ENCODE data around the gene BACH2. TPM values are rescaled to one million over a fixed set of nuclear protein-coding genes. Genes with fewer than 3 reads are reported as not detected.

BACH2 gene
- total and polyA plus RNA-seq, 12 donors, result 0.16 to 4.7 (median 2.4) TPM

DNA sequence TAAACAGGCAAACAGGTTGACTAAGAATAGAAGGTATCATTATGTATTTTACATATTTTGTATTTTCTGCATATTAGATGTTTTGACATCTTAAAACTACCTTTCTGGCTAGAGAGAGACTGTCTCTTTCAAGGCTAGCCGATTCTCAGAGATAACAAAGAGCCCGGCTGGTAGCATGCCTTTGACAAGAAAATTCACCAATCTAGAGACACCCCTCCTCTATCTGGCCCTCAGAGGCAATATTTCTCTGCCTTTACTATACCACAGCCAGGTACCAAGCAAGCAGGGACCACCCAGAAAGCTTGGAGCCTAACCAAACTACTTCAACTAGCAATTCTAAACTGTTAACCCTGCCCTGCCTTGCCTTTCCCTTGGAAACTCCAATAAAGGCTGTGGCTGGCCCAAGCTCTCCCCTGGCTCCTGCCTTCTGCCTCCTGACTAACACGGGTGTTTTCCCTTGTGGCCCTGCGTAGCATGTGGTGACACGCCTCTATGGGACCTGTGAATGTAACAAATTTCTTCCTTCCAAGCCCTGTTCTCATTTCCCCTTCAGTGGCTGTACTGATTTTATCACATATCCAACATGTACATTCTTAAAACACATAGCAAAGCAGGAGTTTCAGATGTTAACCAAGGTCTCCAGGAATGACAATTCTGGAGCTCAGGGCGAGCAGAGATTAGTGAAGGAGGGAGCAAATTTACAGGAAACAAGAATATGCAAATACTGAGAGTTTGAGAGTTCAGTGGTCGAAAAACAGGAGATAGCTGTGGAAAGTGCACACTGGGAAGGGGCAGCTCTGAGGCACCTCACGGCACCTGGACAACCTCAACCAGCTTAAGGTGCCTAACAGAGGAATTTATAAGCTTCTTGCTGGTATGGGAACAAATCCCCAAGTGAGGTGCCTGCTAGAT, 120.8 kb downstream of the BACH2 start:
- Histone ChIP-seq H3K27me3 (no peaks in the 10 kb centered on the region), H3K4me1 (peaks cover 0 to 34% (median 25%) of the 10 kb centered on the region in 9 donors), H3K4me3 (no peak overlapping the region), H3K36me3 (no peaks in the 10 kb centered on the region), H3K27ac (peak overlapping the region in 3 of 10 donors; percentile 4 to 22 (median 13)), H3K9me3 (peaks cover 0 to 6% (median 0%) of the 10 kb centered on the region in 11 donors)
- WGBS, 2 donors, result 55 to 68% methylated on average over 8 of the region's 8 CpGs
- DNase-seq (no peak), ATAC-seq (peak in 5 of 8 donors; percentile 32 to 58 (median 45))
- intact Hi-C loops (cut with DNase I), result loop anchor here in 1 of 10 donors (10.0 kb wide), 1 partner anchor 71 kb away; no protein-coding TSS in a partner anchor
- TF ChIP-seq, protein P1, sequence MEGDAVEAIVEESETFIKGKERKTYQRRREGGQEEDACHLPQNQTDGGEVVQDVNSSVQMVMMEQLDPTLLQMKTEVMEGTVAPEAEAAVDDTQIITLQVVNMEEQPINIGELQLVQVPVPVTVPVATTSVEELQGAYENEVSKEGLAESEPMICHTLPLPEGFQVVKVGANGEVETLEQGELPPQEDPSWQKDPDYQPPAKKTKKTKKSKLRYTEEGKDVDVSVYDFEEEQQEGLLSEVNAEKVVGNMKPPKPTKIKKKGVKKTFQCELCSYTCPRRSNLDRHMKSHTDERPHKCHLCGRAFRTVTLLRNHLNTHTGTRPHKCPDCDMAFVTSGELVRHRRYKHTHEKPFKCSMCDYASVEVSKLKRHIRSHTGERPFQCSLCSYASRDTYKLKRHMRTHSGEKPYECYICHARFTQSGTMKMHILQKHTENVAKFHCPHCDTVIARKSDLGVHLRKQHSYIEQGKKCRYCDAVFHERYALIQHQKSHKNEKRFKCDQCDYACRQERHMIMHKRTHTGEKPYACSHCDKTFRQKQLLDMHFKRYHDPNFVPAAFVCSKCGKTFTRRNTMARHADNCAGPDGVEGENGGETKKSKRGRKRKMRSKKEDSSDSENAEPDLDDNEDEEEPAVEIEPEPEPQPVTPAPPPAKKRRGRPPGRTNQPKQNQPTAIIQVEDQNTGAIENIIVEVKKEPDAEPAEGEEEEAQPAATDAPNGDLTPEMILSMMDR (IDR thresholded peaks at IDR 0.05), result no peak

DNA sequence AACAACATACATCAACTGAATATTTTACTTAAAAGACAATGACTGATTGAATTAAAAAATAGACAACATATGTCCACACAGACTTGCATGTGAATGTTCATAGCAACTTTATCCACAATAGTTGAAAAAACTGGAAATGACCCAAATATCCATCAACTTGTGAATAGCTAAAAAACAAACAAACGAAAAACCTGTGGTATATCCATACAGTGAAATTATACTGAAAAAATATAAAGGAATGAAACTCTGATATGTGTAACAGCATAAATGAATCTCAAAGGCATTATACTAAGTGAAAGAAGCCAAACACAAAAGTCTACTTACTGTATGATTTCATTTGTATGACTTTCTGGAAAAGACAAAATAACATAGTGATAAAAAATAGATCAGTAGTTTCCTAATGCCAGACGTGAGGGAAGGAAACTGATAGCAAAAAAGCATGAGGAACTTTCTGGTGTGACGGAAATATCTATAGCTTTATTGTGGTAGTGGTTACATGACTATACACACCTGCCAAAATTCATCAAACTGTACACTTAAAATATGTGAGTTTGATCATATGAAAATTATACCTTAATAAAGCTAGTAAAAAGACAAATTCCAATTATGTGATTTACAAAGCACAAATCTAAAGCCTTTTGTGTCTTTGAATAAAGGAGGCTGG, 123.2 kb downstream of the BACH2 start:
- no peak overlapping the region for H3K27ac ChIP-seq
- H3K4me1 ChIP-seq, result peaks cover 5 to 44% (median 25%) of the 10 kb centered on the region in 9 donors
- no peaks in the 10 kb centered on the region for H3K36me3 ChIP-seq
- WGBS, 2 donors, result 70 to 71% methylated on average over 3 of the region's 3 CpGs
- no peaks in the 10 kb centered on the region for H3K27me3 ChIP-seq
- no peak overlapping the region for H3K4me3 ChIP-seq
- intact Hi-C loops (cut with DNase I), result loop anchor here in 1 of 10 donors (10.0 kb wide), 1 partner anchor 69 kb away; no protein-coding TSS in a partner anchor
- TF ChIP-seq, protein P1 (IDR thresholded peaks at IDR 0.05), result no peak
- no peak for ATAC-seq
- H3K9me3 ChIP-seq, result peaks cover 0 to 6% (median 0%) of the 10 kb centered on the region in 11 donors
- no peak for DNase-seq

DNA sequence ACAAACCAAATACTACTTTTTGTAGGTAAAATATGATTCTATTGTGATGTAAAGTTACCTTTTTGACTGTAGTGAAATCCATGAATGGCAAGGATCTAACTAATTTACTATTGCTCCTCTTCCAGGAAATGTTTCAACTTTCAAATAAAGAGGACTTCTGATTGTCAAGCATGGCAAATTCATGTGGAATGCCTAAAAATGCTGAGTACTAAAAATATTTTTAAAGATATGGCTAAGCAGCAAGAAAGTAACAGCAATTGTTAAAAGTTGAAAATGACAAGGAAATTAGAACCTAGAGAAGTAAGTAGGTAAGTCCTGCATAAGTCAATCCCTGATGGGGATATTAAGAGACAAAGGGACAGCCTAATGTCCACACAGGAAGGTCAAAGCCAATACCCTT, 126.0 kb downstream of the BACH2 start:
- H3K27ac ChIP-seq, result peak overlapping the region in 1 of 10 donors; percentile 82
- TF ChIP-seq, protein P1 (IDR thresholded peaks at IDR 0.05), result no peak
- DNase-seq, result no peak
- intact Hi-C loops (cut with DNase I), result loop anchor here in 1 of 10 donors (10.0 kb wide), 1 partner anchor 66 kb away; no protein-coding TSS in a partner anchor
- H3K36me3 ChIP-seq, result no peaks in the 10 kb centered on the region
- no peak overlapping the region for H3K4me3 ChIP-seq
- no peaks in the 10 kb centered on the region for H3K27me3 ChIP-seq
- H3K4me1 ChIP-seq, result peaks cover 5 to 28% (median 12%) of the 10 kb centered on the region in 9 donors
- H3K9me3 ChIP-seq, result peaks cover 0 to 8% (median 0%) of the 10 kb centered on the region in 11 donors
- ATAC-seq, result no peak

- Histone ChIP-seq H3K9me3 (peaks cover 0 to 7% (median 0%) of the 10 kb centered on the region in 11 donors), H3K4me1 (peaks cover 5 to 23% (median 11%) of the 10 kb centered on the region in 9 donors), H3K27ac (peak overlapping the region in 7 of 10 donors; percentile 9 to 82 (median 71)), H3K36me3 (no peaks in the 10 kb centered on the region), H3K4me3 (peak overlapping the region in 1 of 10 donors; percentile 6), H3K27me3 (no peaks in the 10 kb centered on the region)
- ATAC-seq (peak; percentile 89 to 99 (median 98)), DNase-seq (peak in 1 of 2 donors; percentile 33)
- WGBS, 2 donors, result 17 to 30% methylated on average over 4 of the region's 4 CpGs
- TF ChIP-seq, protein P1 (IDR thresholded peaks at IDR 0.05), result no peak
- intact Hi-C loops (cut with DNase I), result no loop called here
Measured at GRCh38 chr6:90169374-90169773, 127.3 kb downstream of the BACH2 start.

Measured in heart right ventricle (tissue), 16 donors.